Measurements from ENCODE around the gene SATB1.
A peak's percentile ranks its signal among the peaks of the same experiment; 100 is the strongest.

SATB1 gene

GRCh38 chr3:18428991-18429745 lies 4.0 kb upstream of the SATB1 start:
- Histone ChIP-seq H3K36me3 (ENCODE audit: control insufficient read depth in 1 of 2, insufficient read depth in 2 of 2, low read length in 2 of 2) (no peaks in the 10 kb centered on the region), H3K27me3 (ENCODE audit: low read depth, low read length) (no peaks in the 10 kb centered on the region), H3K4me1 (ENCODE audit: control insufficient read depth in 1 of 2, insufficient read depth in 2 of 2, low read length in 2 of 2) (no peaks in the 10 kb centered on the region), H3K4me3 (ENCODE audit: low read depth in 1 of 2, low read length in 2 of 2) (no peak overlapping the region), H3K27ac (ENCODE audit: low read length) (no peak overlapping the region), H3K9me3 (ENCODE audit: control insufficient read depth in 1 of 2, low read length in 2 of 2) (no peaks in the 10 kb centered on the region)

GRCh38 chr3:18428036-18428435 lies 2.9 kb upstream of the SATB1 start:
- Histone ChIP-seq H3K27me3 (ENCODE audit: low read depth, low read length) (no peaks in the 10 kb centered on the region), H3K9me3 (ENCODE audit: control insufficient read depth in 1 of 2, low read length in 2 of 2) (no peaks in the 10 kb centered on the region), H3K4me1 (ENCODE audit: control insufficient read depth in 1 of 2, insufficient read depth in 2 of 2, low read length in 2 of 2) (peaks cover 2 to 3% of the 10 kb centered on the region in 2 donors), H3K4me3 (ENCODE audit: low read depth in 1 of 2, low read length in 2 of 2) (no peak overlapping the region), H3K36me3 (ENCODE audit: control insufficient read depth in 1 of 2, insufficient read depth in 2 of 2, low read length in 2 of 2) (no peaks in the 10 kb centered on the region), H3K27ac (ENCODE audit: low read length) (no peak overlapping the region)

- H3K36me3 ChIP-seq (ENCODE audit: control insufficient read depth in 1 of 2, insufficient read depth in 2 of 2, low read length in 2 of 2), result no peaks in the 10 kb centered on the region
- peaks cover 10 to 11% of the 10 kb centered on the region in 2 donors for H3K4me1 ChIP-seq (ENCODE audit: control insufficient read depth in 1 of 2, insufficient read depth in 2 of 2, low read length in 2 of 2)
- no peak overlapping the region for H3K4me3 ChIP-seq (ENCODE audit: low read depth in 1 of 2, low read length in 2 of 2)
- no peaks in the 10 kb centered on the region for H3K27me3 ChIP-seq (ENCODE audit: low read depth, low read length)
- no peaks in the 10 kb centered on the region for H3K9me3 ChIP-seq (ENCODE audit: control insufficient read depth in 1 of 2, low read length in 2 of 2)
- H3K27ac ChIP-seq (ENCODE audit: low read length), result no peak overlapping the region
These were observed 1.6 kb upstream of the SATB1 start for GRCh38 chr3:18426597-18427193.

GRCh38 chr3:18425641-18426257 lies 610 bp upstream of the SATB1 start:
- Histone ChIP-seq H3K4me3 (ENCODE audit: low read depth in 1 of 2, low read length in 2 of 2) (peak overlapping the region; percentile 65 to 73), H3K27ac (ENCODE audit: low read length) (peak overlapping the region; percentile 53), H3K27me3 (ENCODE audit: low read depth, low read length) (no peaks in the 10 kb centered on the region), H3K4me1 (ENCODE audit: control insufficient read depth in 1 of 2, insufficient read depth in 2 of 2, low read length in 2 of 2) (peaks cover 10 to 11% of the 10 kb centered on the region in 2 donors), H3K9me3 (ENCODE audit: control insufficient read depth in 1 of 2, low read length in 2 of 2) (no peaks in the 10 kb centered on the region), H3K36me3 (ENCODE audit: control insufficient read depth in 1 of 2, insufficient read depth in 2 of 2, low read length in 2 of 2) (no peaks in the 10 kb centered on the region)

- Histone ChIP-seq H3K4me3 (ENCODE audit: low read depth in 1 of 2, low read length in 2 of 2) (peak overlapping the region; percentile 73 to 81), H3K4me1 (ENCODE audit: control insufficient read depth in 1 of 2, insufficient read depth in 2 of 2, low read length in 2 of 2) (peaks cover 15 to 17% of the 10 kb centered on the region in 2 donors), H3K27me3 (ENCODE audit: low read depth, low read length) (no peaks in the 10 kb centered on the region), H3K9me3 (ENCODE audit: control insufficient read depth in 1 of 2, low read length in 2 of 2) (no peaks in the 10 kb centered on the region), H3K36me3 (ENCODE audit: control insufficient read depth in 1 of 2, insufficient read depth in 2 of 2, low read length in 2 of 2) (no peaks in the 10 kb centered on the region), H3K27ac (ENCODE audit: low read length) (peak overlapping the region; percentile 79)
These were observed 868 bp downstream of the SATB1 start for GRCh38 chr3:18424213-18424728.

- peaks cover 18 to 24% of the 10 kb centered on the region in 2 donors for H3K4me1 ChIP-seq (ENCODE audit: control insufficient read depth in 1 of 2, insufficient read depth in 2 of 2, low read length in 2 of 2)
- H3K27me3 ChIP-seq (ENCODE audit: low read depth, low read length), result no peaks in the 10 kb centered on the region
- no peaks in the 10 kb centered on the region for H3K36me3 ChIP-seq (ENCODE audit: control insufficient read depth in 1 of 2, insufficient read depth in 2 of 2, low read length in 2 of 2)
- H3K27ac ChIP-seq (ENCODE audit: low read length), result peak overlapping the region; percentile 79
- peak overlapping the region; percentile 73 to 81 for H3K4me3 ChIP-seq (ENCODE audit: low read depth in 1 of 2, low read length in 2 of 2)
- no peaks in the 10 kb centered on the region for H3K9me3 ChIP-seq (ENCODE audit: control insufficient read depth in 1 of 2, low read length in 2 of 2)
These were observed 1.5 kb downstream of the SATB1 start for GRCh38 chr3:18423401-18424212.

GRCh38 chr3:18422972-18423371 lies 2.2 kb downstream of the SATB1 start:
- peak overlapping the region; percentile 79 for H3K27ac ChIP-seq (ENCODE audit: low read length)

GRCh38 chr3:18420555-18420954 lies 4.6 kb downstream of the SATB1 start:
- Histone ChIP-seq H3K4me3 (ENCODE audit: low read depth in 1 of 2, low read length in 2 of 2) (no peak overlapping the region), H3K27me3 (ENCODE audit: low read depth, low read length) (no peaks in the 10 kb centered on the region), H3K27ac (ENCODE audit: low read length) (no peak overlapping the region), H3K36me3 (ENCODE audit: control insufficient read depth in 1 of 2, insufficient read depth in 2 of 2, low read length in 2 of 2) (peaks cover 0 to 14% of the 10 kb centered on the region in 2 donors), H3K9me3 (ENCODE audit: control insufficient read depth in 1 of 2, low read length in 2 of 2) (no peaks in the 10 kb centered on the region), H3K4me1 (ENCODE audit: control insufficient read depth in 1 of 2, insufficient read depth in 2 of 2, low read length in 2 of 2) (peaks cover 18 to 26% of the 10 kb centered on the region in 2 donors)

More at GRCh38 chr3:18422972-18423371, 2.2 kb downstream of the SATB1 start:
- H3K27me3 ChIP-seq (ENCODE audit: low read depth, low read length), result no peaks in the 10 kb centered on the region
- no peaks in the 10 kb centered on the region for H3K9me3 ChIP-seq (ENCODE audit: control insufficient read depth in 1 of 2, low read length in 2 of 2)
- peak overlapping the region; percentile 73 to 81 for H3K4me3 ChIP-seq (ENCODE audit: low read depth in 1 of 2, low read length in 2 of 2)
- no peaks in the 10 kb centered on the region for H3K36me3 ChIP-seq (ENCODE audit: control insufficient read depth in 1 of 2, insufficient read depth in 2 of 2, low read length in 2 of 2)
- peaks cover 18 to 26% of the 10 kb centered on the region in 2 donors for H3K4me1 ChIP-seq (ENCODE audit: control insufficient read depth in 1 of 2, insufficient read depth in 2 of 2, low read length in 2 of 2)

GRCh38 chr3:18419232-18419631 lies 5.9 kb downstream of the SATB1 start:
- Histone ChIP-seq H3K9me3 (ENCODE audit: control insufficient read depth in 1 of 2, low read length in 2 of 2) (no peaks in the 10 kb centered on the region), H3K4me3 (ENCODE audit: low read depth in 1 of 2, low read length in 2 of 2) (no peak overlapping the region), H3K36me3 (ENCODE audit: control insufficient read depth in 1 of 2, insufficient read depth in 2 of 2, low read length in 2 of 2) (peaks cover 4 to 22% of the 10 kb centered on the region in 2 donors), H3K4me1 (ENCODE audit: control insufficient read depth in 1 of 2, insufficient read depth in 2 of 2, low read length in 2 of 2) (peaks cover 18 to 26% of the 10 kb centered on the region in 2 donors), H3K27ac (ENCODE audit: low read length) (no peak overlapping the region), H3K27me3 (ENCODE audit: low read depth, low read length) (no peaks in the 10 kb centered on the region)

- H3K27me3 ChIP-seq (ENCODE audit: low read depth, low read length), result no peaks in the 10 kb centered on the region
- no peaks in the 10 kb centered on the region for H3K9me3 ChIP-seq (ENCODE audit: control insufficient read depth in 1 of 2, low read length in 2 of 2)
- peaks cover 15 to 24% of the 10 kb centered on the region in 2 donors for H3K4me1 ChIP-seq (ENCODE audit: control insufficient read depth in 1 of 2, insufficient read depth in 2 of 2, low read length in 2 of 2)
- H3K36me3 ChIP-seq (ENCODE audit: control insufficient read depth in 1 of 2, insufficient read depth in 2 of 2, low read length in 2 of 2), result peaks cover 4 to 22% of the 10 kb centered on the region in 2 donors
- no peak overlapping the region for H3K4me3 ChIP-seq (ENCODE audit: low read depth in 1 of 2, low read length in 2 of 2)
- no peak overlapping the region for H3K27ac ChIP-seq (ENCODE audit: low read length)
These were observed 7.1 kb downstream of the SATB1 start for GRCh38 chr3:18417904-18418572.
